GM11168 (cell line): ENCODE measurements around the gene CFAP73.
"Not testable (repeated sequence)": the region's sequence is repeated elsewhere in the genome, so short reads cannot be mapped to it uniquely, and the experiment has no call there.

Source experiments
- in situ Hi-C: fragments of 300-500 bp; cut with MboI; formaldehyde crosslinking; loops from one replicate; pipeline ENCODE4 v1.12.0; 2022; ENCODE audit warnings: low sequenced_read_pairs; ENCODE audit not compliant: unreplicated experiment

The CFAP73 gene

DNA sequence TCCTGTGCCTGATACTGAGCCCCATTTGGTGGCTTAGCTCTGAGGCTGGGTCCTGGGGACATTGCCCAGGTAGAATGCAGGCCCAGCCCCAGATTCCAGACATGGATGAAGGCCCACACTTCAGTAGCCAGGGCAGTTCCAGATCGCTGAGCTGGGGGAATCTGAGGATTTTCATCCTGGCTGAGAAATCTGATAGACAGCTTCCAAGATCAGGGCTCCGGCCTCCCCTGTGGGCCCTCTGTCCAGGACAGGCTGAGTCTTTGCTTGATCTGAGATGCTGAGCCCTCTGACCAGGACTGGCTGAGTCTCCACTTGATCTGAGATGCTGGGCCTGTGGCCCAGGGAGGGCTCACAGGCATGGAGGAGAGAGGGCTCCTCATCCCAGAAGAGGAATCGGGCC, 10.7 kb upstream of the CFAP73 start:
- in situ Hi-C loops: no loop called here

DNA sequence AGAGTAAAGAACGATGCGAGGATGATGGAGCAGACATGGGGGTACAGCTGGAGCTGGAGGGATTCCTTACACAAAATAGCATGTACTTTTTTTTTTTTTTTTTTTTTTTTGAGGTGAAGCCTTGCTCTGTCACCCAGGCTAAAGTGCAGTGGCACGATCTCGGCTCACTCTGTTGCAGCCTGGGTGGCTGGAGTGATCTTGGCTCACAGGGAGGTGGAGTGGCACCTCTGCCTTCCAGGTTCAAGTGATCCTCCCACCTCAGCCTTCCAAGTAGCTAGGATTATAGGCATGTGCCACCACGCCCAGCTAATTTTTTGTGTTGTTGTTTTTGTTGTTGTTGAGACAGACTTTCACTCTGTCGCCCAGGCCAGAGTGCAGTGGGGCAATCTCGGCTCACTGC, 8.8 kb upstream of the CFAP73 start:
- in situ Hi-C loops: no loop called here

DNA sequence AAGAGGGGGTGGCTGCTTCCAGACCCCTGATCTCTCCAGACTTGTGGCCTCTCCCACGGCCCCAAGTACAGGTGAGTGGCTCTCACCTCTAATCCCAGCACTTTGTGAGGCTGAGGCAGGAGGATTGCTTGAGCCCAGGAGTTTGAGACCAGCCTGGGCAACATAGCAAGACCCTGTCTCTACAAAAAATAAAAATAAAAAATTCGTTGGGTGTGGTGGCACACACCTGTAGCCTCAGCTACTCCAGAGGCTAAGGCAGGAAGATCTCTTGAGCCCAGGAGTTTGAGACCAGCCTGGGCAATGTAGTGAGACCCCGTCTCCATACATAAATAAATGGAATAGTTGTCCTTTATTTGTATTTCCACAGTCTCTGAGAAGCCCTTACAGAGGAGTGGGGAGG, 7.8 kb upstream of the CFAP73 start:
- in situ Hi-C loops: not testable (repeated sequence)

DNA sequence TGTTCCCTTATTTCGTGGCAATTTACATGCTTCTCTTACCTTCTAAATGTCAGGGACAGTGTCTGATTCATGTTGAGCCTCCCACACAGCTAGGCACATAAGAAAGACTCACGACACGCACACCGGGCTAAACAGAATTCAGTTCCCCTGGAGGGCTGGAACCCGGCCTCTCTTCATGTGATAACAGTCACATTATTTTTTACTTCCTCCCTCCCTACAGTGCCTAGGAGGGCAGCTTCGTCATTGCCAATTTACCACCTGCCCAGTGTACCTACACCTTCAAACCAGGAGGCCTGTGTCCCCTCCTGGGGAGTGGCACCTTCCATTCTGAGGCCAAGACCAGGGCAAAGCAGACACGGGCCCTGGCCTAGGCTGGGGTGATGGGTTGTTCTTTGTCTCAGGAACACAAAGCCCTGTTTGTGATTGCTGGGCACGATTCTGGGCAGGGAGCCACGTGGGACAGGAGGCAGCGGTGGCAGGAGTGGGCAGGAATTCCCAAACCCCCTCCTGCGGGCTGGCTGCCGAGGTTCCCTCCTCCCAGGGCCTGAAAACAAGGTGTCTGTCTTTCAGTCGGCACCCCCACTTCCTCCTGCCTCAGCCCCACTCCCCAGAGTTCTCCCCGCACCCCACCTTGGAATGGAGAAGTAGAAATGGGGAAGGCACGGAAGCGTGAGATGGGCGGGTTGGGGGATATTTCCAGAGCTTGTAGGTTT, 7.2 kb upstream of the CFAP73 start:
- in situ Hi-C loops: no loop called here

DNA sequence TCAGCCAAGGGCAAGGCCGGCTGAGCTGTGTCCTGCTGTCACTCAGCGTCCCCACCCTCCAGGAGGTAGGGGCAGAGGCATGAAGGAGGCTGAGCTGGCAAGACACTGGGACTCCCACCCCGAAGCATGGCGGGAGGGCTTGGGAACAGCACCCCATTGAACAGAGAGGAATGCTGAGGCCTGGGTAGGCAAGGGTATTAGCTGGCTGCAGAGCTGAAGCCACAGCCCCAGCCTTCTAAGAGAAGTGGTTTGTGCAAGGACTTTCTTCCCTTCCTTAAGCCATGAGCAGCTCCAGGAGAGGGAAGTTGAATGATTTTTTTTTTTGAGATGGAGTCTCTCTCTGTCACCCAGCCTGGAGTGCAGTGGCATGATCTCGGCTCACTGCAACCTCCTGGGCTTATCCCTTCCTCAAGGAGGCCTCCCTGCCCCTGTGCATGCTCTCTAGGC, 6.6 kb upstream of the CFAP73 start:
- in situ Hi-C loops: no loop called here

DNA sequence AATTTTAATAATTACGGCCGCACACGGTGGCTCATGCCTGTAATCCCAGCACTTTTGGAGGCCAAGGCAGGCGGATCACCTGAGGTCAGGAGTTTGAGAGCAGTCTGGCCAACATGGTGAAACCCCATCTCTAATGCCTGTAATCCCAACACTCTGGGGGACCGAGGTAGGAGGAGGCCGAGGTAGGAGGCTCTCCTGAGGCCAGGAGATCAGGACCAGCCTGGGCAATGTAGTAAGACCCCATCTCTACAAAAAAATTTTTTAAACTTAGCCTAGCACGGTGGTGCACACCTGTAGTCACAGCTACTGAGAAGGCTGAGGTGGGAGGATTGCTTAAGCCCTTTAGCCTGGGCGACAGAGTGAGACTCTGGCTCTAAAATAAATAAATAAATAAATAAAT, 5.6 kb upstream of the CFAP73 start:
- in situ Hi-C loops: no loop called here

- in situ Hi-C loops: no loop called here
These were observed 4.7 kb upstream of the CFAP73 start for GRCh38 chr12:113144806-113145205.

GRCh38 chr12:113145720-113146551, 3.6 kb upstream of the CFAP73 start:
- in situ Hi-C loops: no loop called here

GRCh38 chr12:113146999-113147398, 2.5 kb upstream of the CFAP73 start:
- in situ Hi-C loops: no loop called here

GRCh38 chr12:113151655-113152054, 2.1 kb downstream of the CFAP73 start:
- in situ Hi-C loops: no loop called here

- in situ Hi-C loops: no loop called here
These were observed 2.8 kb downstream of the CFAP73 start for GRCh38 chr12:113152196-113152834.

DNA sequence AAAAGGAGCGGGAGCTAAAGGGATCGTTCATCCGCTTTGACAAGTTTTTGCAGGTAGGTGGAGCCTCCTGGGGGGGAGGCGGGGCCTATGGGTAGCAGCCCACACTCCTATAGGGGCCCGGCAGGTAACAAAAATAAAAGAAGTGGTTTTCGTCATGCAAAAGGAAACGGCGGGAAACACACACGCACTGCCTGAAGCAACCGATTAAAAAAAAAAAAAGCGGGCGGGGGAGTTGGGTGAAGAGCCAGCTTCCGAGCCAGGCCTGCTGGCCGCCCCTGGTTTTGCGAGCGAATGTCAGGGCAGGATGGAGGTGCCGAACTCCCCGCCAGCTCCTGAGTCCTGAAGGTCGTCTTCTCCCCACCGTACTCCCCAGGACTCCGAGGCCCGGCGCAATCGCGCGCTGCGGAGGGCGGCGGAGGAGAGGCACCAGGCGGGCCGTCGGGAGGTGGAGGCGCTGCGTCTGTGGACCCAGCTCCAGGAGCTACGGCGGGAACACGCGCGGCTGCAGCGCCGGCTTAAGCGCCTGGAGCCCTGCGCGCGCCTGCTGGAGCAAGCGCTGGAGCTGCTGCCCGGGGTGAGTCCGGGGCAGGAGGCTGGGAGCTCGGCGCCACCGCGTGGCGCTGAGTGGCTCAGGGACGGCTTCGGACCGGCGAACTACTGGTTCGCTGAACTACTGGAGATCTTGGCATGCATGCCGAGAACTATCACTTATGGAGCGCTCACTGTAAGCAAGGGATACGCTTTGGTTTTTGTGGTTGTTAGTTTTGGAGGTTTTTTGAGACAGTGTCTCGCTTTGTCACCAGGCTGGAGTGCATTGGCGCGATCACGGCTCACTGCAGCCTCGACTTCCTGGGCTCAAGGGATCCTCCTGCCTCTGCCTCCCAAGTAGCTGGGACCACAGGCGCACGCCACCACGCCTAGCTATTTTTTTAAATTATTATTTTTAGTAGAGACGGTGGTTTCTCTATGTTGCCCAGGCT, 3.6 kb downstream of the CFAP73 start:
- in situ Hi-C loops: no loop called here

- in situ Hi-C loops: no loop called here
These were observed 4.9 kb downstream of the CFAP73 start for GRCh38 chr12:113154351-113154973.

GRCh38 chr12:113155060-113155459, 5.5 kb downstream of the CFAP73 start:
- in situ Hi-C loops: loop anchor here (5.0 kb wide), 1 partner anchor 108 kb away; no protein-coding TSS in a partner anchor

- in situ Hi-C loops: loop anchor here (5.0 kb wide), 1 partner anchor 108 kb away; no protein-coding TSS in a partner anchor
These were observed 6.1 kb downstream of the CFAP73 start for GRCh38 chr12:113155646-113156045.

DNA sequence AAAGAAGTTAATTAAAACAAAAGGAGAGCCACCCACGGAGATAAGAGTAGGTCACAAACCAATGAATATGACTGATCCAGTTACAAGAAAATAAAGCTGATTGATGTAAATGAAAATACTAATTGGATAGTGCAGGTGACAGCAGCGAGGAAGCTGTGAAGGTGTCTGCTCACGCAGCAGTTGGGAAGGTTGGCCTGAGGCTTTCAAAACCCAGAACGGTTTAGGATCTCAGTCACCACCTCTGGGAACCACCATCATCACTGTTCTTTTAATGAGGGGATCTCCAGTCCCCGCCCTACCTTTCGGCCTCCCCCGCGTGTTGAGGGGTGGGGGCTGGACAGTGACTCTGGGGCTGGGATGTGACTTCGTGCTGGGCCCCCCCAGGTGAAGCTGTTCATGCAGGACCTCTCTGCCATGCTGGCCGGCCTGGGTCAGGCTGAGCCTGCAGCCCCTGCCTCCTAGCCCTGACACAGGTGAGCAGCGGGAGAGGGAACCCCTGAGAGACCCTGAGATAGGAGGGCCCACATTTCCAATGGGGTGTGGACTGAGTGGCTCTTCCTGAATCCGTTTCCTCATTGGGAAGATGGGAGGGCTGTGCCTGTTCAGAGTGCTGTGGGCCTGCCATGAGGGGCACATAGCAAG, 7.8 kb downstream of the CFAP73 start:
- in situ Hi-C loops: loop anchor here (5.0 kb wide), 1 partner anchor 110 kb away; no protein-coding TSS in a partner anchor

DNA sequence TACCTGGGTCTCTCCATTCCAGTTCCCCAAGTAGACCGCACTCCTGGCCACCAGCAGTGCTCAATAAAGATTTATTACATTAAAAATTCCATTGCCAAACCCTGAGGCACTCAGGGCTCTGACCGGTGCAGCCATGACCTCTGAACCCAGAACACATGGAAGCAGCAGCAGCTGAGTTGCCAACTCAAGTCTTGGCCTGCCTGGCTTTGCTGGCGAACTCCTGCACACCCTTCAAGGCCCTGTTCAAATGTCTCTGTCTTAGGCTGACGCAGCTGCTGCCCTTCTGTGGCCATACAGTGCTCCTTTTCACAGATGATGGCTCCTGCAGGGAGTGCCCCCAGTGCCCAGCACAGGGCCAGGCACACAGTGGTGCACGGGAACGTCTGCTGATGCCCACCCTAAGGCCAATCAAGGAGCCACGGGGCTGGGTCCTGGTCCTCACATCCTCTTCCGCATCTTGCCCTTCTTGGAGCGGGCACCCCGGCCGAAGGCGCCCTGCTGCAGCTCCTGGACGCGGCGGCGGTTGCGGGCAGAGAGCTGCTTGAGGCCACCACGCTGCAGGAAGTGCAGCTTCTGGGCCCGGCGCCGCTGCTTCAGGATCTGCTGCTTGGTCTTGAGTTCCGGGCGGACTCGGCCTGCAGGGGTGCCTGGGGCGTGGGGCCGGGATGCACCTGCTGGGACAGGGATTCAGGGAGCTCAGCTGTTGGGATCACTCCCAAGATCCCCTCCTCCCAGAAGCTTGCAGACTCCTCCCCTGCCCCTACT, 9.1 kb downstream of the CFAP73 start:
- in situ Hi-C loops: loop anchor here (5.0 kb wide), 1 partner anchor 111 kb away; no protein-coding TSS in a partner anchor

GRCh38 chr12:113159937-113160336, 10.4 kb downstream of the CFAP73 start:
- in situ Hi-C loops: loop anchor here (5.0 kb wide), 1 partner anchor 113 kb away; no protein-coding TSS in a partner anchor
